Measurements from ENCODE around the gene PCDHA10.

- TF ChIP-seq, protein P1, sequence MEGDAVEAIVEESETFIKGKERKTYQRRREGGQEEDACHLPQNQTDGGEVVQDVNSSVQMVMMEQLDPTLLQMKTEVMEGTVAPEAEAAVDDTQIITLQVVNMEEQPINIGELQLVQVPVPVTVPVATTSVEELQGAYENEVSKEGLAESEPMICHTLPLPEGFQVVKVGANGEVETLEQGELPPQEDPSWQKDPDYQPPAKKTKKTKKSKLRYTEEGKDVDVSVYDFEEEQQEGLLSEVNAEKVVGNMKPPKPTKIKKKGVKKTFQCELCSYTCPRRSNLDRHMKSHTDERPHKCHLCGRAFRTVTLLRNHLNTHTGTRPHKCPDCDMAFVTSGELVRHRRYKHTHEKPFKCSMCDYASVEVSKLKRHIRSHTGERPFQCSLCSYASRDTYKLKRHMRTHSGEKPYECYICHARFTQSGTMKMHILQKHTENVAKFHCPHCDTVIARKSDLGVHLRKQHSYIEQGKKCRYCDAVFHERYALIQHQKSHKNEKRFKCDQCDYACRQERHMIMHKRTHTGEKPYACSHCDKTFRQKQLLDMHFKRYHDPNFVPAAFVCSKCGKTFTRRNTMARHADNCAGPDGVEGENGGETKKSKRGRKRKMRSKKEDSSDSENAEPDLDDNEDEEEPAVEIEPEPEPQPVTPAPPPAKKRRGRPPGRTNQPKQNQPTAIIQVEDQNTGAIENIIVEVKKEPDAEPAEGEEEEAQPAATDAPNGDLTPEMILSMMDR (IDR thresholded peaks at IDR 0.05; ENCODE audit: insufficient read depth, low read length) = no peak
- no peak for TF ChIP-seq POLR2AphosphoS5 (IDR thresholded peaks at IDR 0.05; ENCODE audit: low read depth)
- TF ChIP-seq, protein P2, sequence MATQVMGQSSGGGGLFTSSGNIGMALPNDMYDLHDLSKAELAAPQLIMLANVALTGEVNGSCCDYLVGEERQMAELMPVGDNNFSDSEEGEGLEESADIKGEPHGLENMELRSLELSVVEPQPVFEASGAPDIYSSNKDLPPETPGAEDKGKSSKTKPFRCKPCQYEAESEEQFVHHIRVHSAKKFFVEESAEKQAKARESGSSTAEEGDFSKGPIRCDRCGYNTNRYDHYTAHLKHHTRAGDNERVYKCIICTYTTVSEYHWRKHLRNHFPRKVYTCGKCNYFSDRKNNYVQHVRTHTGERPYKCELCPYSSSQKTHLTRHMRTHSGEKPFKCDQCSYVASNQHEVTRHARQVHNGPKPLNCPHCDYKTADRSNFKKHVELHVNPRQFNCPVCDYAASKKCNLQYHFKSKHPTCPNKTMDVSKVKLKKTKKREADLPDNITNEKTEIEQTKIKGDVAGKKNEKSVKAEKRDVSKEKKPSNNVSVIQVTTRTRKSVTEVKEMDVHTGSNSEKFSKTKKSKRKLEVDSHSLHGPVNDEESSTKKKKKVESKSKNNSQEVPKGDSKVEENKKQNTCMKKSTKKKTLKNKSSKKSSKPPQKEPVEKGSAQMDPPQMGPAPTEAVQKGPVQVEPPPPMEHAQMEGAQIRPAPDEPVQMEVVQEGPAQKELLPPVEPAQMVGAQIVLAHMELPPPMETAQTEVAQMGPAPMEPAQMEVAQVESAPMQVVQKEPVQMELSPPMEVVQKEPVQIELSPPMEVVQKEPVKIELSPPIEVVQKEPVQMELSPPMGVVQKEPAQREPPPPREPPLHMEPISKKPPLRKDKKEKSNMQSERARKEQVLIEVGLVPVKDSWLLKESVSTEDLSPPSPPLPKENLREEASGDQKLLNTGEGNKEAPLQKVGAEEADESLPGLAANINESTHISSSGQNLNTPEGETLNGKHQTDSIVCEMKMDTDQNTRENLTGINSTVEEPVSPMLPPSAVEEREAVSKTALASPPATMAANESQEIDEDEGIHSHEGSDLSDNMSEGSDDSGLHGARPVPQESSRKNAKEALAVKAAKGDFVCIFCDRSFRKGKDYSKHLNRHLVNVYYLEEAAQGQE (IDR thresholded peaks at IDR 0.05; ENCODE audit: insufficient replicate concordance, low read depth) = no peak
- no peak for TF ChIP-seq GABPA (IDR thresholded peaks at IDR 0.05; ENCODE audit: low read depth)
Observed at GRCh38 chr5:140883927-140884697, 28.4 kb downstream of the PCDHA10 start.

All from HL-60 (cell line).